Gastroesophageal sphincter (tissue), 4 donors: ENCODE measurements around the gene ENKD1. TPM values are rescaled to one million over a fixed set of nuclear protein-coding genes. Genes with fewer than 3 reads are reported as not detected.

Experiments
- ATAC-seq: fragments of 150-250 bp; one replicate; pipeline ENCODE4 v1.9.1; 2016; ENCODE audit warnings: mild to moderate bottlenecking, moderate library complexity
- H3K27ac ChIP-seq, 4 donors: fragments of 200-600 bp; sonication (generic) in 3 of 4; 1 replicate in 3 of 4; 2 replicates in 1 of 4; pipeline ENCODE4 v1.5.1; 2016 to 2019
- H3K27me3 ChIP-seq: fragments of 200-600 bp; sonication (generic); one replicate; pipeline ENCODE4 v1.5.1; 2019
- H3K36me3 ChIP-seq, 2 donors: fragments of 200-600 bp; sonication (generic); one replicate each; pipeline ENCODE4 v1.5.1; 2019; ENCODE audit warnings: control low read depth in 1 of 2
- H3K4me1 ChIP-seq, 3 donors: fragments of 200-600 bp; sonication (generic); 1 replicate in 2 of 3; 2 replicates in 1 of 3; pipeline ENCODE4 v1.5.1; 2016 to 2019; ENCODE audit warnings: control low read depth in 2 of 3
- H3K4me3 ChIP-seq, 2 donors: fragments of 200-600 bp; sonication (generic); one replicate each; pipeline ENCODE4 v1.5.1; 2019; ENCODE audit warnings: mild to moderate bottlenecking in 1 of 2, moderate library complexity in 1 of 2
- H3K9me3 ChIP-seq, 3 donors: fragments of 200-600 bp; sonication (generic); one replicate each; pipeline ENCODE4 v1.5.1; 2017 to 2019; ENCODE audit warnings: control low read depth in 2 of 3
- EP300 ChIP-seq: sonication (generic); formaldehyde crosslinking; IDR thresholded peaks from one replicate; pipeline ENCODE4 v1.6.1; 2017; ENCODE audit warnings: antibody characterized with exemption, mild to moderate bottlenecking
- POLR2A ChIP-seq, 2 donors: fragments of 450-650 bp; IDR thresholded peaks; one replicate each; pipeline ENCODE4 v1.6.1; 2017; ENCODE audit warnings: antibody characterized with exemption in 2 of 2, mild to moderate bottlenecking in 2 of 2, moderate library complexity in 1 of 2
- POLR2AphosphoS5 ChIP-seq: sonication (generic); formaldehyde crosslinking; IDR thresholded peaks from one replicate; pipeline ENCODE4 v1.6.1; 2017; ENCODE audit warnings: antibody characterized with exemption
- WGBS, 2 donors: methylation state at CpG; one replicate each; pipeline ENCODE4 v1.1.5; 2018; ENCODE audit warnings: low coverage in 1 of 2; 5-methylcytosine and 5-hydroxymethylcytosine counted together
- total RNA-seq, 4 donors: library from RNA; depleted of rRNA; stranded (reverse); fragments of >200 nt; gene quantifications; one replicate each; pipeline ENCODE4 v1.1.0, GENCODE V29; 2016
- TF ChIP-seq, protein P1 (sequence below), 4 experiments: fragments of 200-600 bp in 2 of 4; fragments of 450-650 bp in 2 of 4; sonication (generic) in 1 of 4; IDR thresholded peaks; one replicate each; pipeline ENCODE4 v1.5.1; 2017 to 2019; ENCODE audit warnings: antibody characterized with exemption in 4 of 4, mild to moderate bottlenecking in 2 of 4, moderate library complexity in 2 of 4

ENKD1 gene
- total RNA-seq, 4 donors from 2014 or later: 23.0 to 33.2 (median 28.9) TPM

DNA sequence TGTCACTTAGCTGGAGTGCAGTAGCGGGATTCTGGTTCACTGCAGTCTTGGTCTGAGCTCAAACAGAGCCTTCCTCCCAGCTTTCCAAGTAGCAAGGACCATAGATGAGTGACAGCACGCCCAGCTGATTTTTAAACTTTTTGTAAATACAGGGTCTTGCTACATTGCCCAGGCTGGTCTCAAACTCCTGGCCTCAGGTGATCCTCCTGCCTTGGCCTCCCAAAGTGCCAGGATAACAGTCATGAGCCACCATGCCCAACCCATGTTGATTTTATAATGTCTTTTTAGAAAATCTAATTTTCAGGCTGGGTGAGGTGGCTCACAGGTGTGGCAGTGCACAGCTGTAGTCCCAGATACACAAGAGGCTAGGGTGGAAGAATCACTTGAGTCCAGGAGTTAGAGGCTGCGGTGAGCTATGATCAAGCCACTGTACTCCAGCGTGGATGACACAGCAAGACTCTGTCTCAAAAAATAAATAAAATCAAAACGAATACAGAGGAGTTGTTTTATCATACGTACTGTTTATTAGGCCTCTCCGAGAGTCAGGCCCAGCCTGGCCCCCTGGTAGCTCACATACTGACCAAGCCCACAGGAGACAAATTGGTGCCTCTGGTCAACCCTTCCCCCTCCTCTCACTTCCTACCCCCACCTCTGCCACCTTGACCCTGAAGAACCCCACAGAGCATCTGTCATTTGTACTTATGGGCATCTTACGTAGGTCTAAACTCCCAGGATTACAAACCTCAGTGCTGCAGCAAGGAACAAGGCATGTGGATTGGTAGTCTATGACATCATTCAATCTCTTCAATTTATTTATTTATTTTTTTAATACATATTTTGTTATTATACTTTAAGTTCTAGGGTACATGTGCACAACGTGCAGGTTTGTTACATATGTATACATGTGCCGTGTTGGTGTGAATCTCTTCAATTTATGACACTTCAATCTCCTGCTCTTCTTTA is 13.7 kb upstream of the ENKD1 start:
- Histone ChIP-seq H3K4me3 (no peak overlapping the region), H3K4me1 (peaks cover 0 to 7% (median 0%) of the 10 kb centered on the region in 3 donors), H3K27me3 (no peaks in the 10 kb centered on the region), H3K9me3 (no peaks in the 10 kb centered on the region), H3K27ac (no peak overlapping the region), H3K36me3 (peaks cover 0 to 62% of the 10 kb centered on the region in 2 donors)
- ATAC-seq: no peak
- TF ChIP-seq EP300 (no peak), POLR2AphosphoS5 (no peak), POLR2A (IDR thresholded peaks at IDR 0.05) (no peak)
- TF ChIP-seq, protein P1, sequence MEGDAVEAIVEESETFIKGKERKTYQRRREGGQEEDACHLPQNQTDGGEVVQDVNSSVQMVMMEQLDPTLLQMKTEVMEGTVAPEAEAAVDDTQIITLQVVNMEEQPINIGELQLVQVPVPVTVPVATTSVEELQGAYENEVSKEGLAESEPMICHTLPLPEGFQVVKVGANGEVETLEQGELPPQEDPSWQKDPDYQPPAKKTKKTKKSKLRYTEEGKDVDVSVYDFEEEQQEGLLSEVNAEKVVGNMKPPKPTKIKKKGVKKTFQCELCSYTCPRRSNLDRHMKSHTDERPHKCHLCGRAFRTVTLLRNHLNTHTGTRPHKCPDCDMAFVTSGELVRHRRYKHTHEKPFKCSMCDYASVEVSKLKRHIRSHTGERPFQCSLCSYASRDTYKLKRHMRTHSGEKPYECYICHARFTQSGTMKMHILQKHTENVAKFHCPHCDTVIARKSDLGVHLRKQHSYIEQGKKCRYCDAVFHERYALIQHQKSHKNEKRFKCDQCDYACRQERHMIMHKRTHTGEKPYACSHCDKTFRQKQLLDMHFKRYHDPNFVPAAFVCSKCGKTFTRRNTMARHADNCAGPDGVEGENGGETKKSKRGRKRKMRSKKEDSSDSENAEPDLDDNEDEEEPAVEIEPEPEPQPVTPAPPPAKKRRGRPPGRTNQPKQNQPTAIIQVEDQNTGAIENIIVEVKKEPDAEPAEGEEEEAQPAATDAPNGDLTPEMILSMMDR (IDR thresholded peaks at IDR 0.05): no peak
- WGBS, 2 donors: 92 to 96% methylated on average over 8 to 10 of the region's 10 CpGs

DNA sequence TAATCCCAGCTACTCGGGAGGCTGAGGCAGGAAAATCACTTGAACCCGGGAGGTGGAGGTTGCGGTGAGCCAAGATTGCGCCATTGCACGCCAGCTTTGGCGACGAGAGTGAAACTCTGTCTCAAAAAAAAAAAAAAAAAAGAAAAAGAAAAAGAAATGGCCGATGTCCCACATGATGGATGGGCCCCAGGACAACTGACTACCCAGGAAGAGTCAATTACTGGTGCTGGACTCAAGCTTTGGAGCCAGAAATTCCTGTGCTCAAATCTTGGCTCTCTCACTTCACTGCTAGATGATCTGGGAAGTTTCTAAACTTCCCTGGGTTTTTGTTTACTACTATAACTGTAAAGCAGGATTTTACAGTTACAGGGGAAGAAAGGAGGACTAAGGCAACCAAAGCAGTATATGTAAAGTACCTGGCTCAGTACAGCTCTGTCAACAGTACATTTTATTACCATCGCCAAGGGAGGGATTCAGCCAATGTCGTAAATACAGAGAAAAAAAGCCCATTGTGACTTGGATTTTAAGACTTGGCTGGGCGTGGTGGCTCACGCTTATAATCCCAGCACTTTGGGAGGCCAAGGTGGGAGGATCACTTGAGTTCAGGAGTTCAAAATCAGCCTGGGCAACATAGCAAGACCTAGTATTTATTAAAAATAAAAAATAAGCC is 11.9 kb upstream of the ENKD1 start:
- peaks cover 0 to 24% (median 0%) of the 10 kb centered on the region in 3 donors for H3K4me1 ChIP-seq
- WGBS, 2 donors: 64 to 71% methylated on average over 6 to 10 of the region's 12 CpGs
- TF ChIP-seq, protein P1 (IDR thresholded peaks at IDR 0.05): no peak
- no peak for TF ChIP-seq EP300
- TF ChIP-seq POLR2AphosphoS5: no peak
- TF ChIP-seq POLR2A (IDR thresholded peaks at IDR 0.05): no peak
- no peak for ATAC-seq
- H3K9me3 ChIP-seq: no peaks in the 10 kb centered on the region
- no peak overlapping the region for H3K4me3 ChIP-seq
- no peaks in the 10 kb centered on the region for H3K27me3 ChIP-seq
- H3K27ac ChIP-seq: no peak overlapping the region
- peaks cover 0 to 48% of the 10 kb centered on the region in 2 donors for H3K36me3 ChIP-seq

DNA sequence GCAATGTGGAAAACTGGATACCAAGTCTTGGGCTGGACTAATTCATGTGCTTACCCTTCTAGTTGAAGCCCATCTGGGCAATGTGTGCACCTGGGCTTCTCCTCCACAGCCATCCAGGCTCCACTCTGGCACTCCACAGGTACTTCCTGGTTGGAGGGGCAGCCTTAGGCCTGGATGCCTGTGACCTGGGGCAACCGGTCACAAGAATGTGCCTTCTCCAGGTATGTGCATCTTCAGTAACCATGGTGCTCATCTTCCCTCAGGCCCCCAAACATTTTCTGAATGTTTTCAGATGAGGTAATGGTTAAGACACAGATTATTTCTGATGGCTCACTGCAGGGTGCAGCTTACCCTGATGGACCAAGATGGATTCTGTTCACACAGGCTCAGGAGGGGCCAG is 11.2 kb upstream of the ENKD1 start:
- WGBS, 2 donors: 100% methylated on average over 1 of the region's 1 CpG; no CpG with 5 or more reads in 1 of the 2 donors
- TF ChIP-seq, protein P1 (IDR thresholded peaks at IDR 0.05): no peak
- TF ChIP-seq POLR2A (IDR thresholded peaks at IDR 0.05) (no peak), POLR2AphosphoS5 (no peak), EP300 (no peak)
- no peaks in the 10 kb centered on the region for H3K27me3 ChIP-seq
- ATAC-seq: no peak
- H3K36me3 ChIP-seq: peaks cover 0 to 40% of the 10 kb centered on the region in 2 donors
- H3K4me3 ChIP-seq: no peak overlapping the region
- H3K4me1 ChIP-seq: peaks cover 0 to 32% (median 0%) of the 10 kb centered on the region in 3 donors
- H3K27ac ChIP-seq: no peak overlapping the region
- H3K9me3 ChIP-seq: no peaks in the 10 kb centered on the region

DNA sequence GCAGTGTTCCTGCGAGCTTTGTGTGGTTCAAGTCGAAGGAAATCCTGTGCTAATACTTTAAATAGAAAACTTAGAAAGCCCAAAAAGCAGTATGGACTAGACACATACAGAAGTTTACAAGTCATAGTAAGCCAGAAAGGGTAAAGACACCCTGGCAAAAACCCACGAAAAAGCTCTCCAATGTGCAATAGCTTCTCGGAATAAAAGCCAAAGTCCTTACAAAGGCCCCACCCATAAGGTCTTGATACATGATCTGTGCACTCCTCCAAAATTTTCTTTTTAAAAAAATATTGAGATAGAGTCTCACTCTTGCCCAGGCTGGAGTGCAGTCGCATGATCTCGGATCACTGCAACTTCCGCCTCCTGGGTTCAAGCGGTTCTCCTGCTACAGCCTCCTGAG is 10.4 kb upstream of the ENKD1 start:
- ATAC-seq: no peak
- Histone ChIP-seq H3K4me3 (no peak overlapping the region), H3K27me3 (no peaks in the 10 kb centered on the region), H3K36me3 (peaks cover 0 to 34% of the 10 kb centered on the region in 2 donors), H3K27ac (no peak overlapping the region), H3K4me1 (peaks cover 0 to 37% (median 0%) of the 10 kb centered on the region in 3 donors), H3K9me3 (no peaks in the 10 kb centered on the region)
- 70 to 74% methylated on average over 2 to 8 of the region's 8 CpGs for WGBS, 2 donors
- TF ChIP-seq POLR2A (IDR thresholded peaks at IDR 0.05): no peak
- TF ChIP-seq, protein P1 (IDR thresholded peaks at IDR 0.05): no peak
- TF ChIP-seq POLR2AphosphoS5: no peak
- TF ChIP-seq EP300: no peak
